ENCODE measurements around the gene ARRB1. TPM values are rescaled to one million over a fixed set of nuclear protein-coding genes. Genes with fewer than 3 reads are reported as not detected.

The ARRB1 gene
- polyA plus RNA-seq, 2 donors = 4.9 to 5.0 TPM

DNA sequence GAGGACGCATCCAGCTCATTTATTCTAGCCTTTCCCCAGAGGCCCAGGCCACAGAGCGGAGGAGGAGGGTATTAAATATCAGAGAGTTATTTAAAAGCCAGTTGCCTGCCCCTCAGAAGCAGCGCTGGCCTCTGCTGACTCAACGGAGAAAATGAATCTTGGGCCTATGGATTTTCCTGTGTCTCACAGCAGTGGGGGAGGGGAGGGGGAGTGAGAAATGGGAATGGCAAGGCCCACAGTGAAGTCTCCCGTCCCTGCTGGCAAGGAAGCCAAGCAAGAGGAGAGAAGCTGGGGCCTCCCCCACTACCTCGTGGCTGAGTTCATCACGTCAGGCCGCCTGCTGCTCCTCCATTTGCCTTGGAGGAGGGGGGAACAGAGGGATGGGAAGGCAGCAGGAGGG lies 115.4 kb downstream of the ARRB1 start:
- Histone ChIP-seq H3K4me1 (ENCODE audit: control insufficient read depth in 2 of 2, insufficient read depth in 2 of 2, low read length in 1 of 2) (peaks cover 3 to 4% of the 10 kb centered on the region in 2 donors), H3K27ac (ENCODE audit: low read depth in 2 of 2, low read length in 1 of 2) (no peak overlapping the region), H3K9me3 (ENCODE audit: control insufficient read depth in 2 of 2, insufficient read depth in 1 of 2, low read depth in 1 of 2, low read length in 1 of 2) (no peaks in the 10 kb centered on the region), H3K4me3 (ENCODE audit: low read depth in 1 of 2, low read length in 2 of 2) (no peak overlapping the region), H3K36me3 (ENCODE audit: control insufficient read depth in 2 of 2, insufficient read depth in 2 of 2, low read length in 1 of 2) (no peaks in the 10 kb centered on the region), H3K27me3 (ENCODE audit: control insufficient read depth in 1 of 2, insufficient read depth in 2 of 2, low read length in 2 of 2) (peaks cover 0 to 8% of the 10 kb centered on the region in 2 donors)
- WGBS, 2 donors = 42 to 53% methylated on average over 8 of the region's 8 CpGs

DNA sequence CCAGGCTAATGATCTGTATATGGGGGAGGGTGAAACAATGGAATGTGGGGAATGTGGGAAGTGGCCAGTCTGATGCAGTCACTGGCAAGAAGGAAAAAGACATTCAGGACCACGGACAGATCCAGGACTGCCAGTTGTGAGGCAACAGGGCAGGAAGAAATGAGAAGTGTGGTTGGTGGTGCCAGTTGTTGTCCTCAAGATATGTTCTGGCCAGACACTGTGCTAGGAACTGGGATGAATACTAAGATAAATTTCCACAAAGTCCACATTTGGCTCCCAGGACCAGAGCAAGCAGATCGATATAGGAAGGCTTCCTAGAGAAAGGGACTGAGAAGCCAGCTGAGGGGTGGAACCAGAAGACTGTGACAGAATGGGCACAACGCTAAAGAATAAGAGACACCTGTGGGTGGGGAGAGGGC lies 117.7 kb downstream of the ARRB1 start:
- no peaks in the 10 kb centered on the region for H3K4me1 ChIP-seq (ENCODE audit: control insufficient read depth in 2 of 2, insufficient read depth in 2 of 2, low read length in 1 of 2)
- no peaks in the 10 kb centered on the region for H3K9me3 ChIP-seq (ENCODE audit: control insufficient read depth in 2 of 2, insufficient read depth in 1 of 2, low read depth in 1 of 2, low read length in 1 of 2)
- H3K27me3 ChIP-seq (ENCODE audit: control insufficient read depth in 1 of 2, insufficient read depth in 2 of 2, low read length in 2 of 2) = no peaks in the 10 kb centered on the region
- 52 to 60% methylated on average over 3 of the region's 3 CpGs for WGBS, 2 donors
- H3K4me3 ChIP-seq (ENCODE audit: low read depth in 1 of 2, low read length in 2 of 2) = no peak overlapping the region
- no peaks in the 10 kb centered on the region for H3K36me3 ChIP-seq (ENCODE audit: control insufficient read depth in 2 of 2, insufficient read depth in 2 of 2, low read length in 1 of 2)
- H3K27ac ChIP-seq (ENCODE audit: low read depth in 2 of 2, low read length in 1 of 2) = no peak overlapping the region

DNA sequence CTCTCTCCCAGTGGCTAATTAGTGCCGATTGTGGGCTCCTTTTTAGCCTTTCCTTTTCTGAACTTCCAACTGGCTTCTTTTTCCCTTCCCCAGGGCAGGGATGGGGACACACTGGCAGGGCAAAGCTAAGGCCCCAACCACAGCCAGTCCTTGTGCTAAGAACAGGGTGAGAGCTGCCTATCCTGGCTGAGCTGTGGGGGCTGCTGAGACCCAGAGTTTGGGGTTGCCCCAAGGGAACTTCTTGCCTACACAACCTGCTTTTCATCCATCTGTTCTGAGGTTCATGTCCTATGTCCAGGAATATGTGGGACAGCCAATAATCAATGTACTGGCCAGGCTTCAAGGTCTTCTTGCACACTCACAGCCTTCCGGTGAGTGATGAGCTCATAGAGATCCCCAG lies 120.8 kb downstream of the ARRB1 start:
- Histone ChIP-seq H3K36me3 (ENCODE audit: control insufficient read depth in 2 of 2, insufficient read depth in 2 of 2, low read length in 1 of 2) (no peaks in the 10 kb centered on the region), H3K4me3 (ENCODE audit: low read depth in 1 of 2, low read length in 2 of 2) (no peak overlapping the region), H3K27me3 (ENCODE audit: control insufficient read depth in 1 of 2, insufficient read depth in 2 of 2, low read length in 2 of 2) (no peaks in the 10 kb centered on the region), H3K4me1 (ENCODE audit: control insufficient read depth in 2 of 2, insufficient read depth in 2 of 2, low read length in 1 of 2) (no peaks in the 10 kb centered on the region), H3K27ac (ENCODE audit: low read depth in 2 of 2, low read length in 1 of 2) (no peak overlapping the region), H3K9me3 (ENCODE audit: control insufficient read depth in 2 of 2, insufficient read depth in 1 of 2, low read depth in 1 of 2, low read length in 1 of 2) (no peaks in the 10 kb centered on the region)
- 66 to 87% methylated on average over 2 of the region's 2 CpGs for WGBS, 2 donors

DNA sequence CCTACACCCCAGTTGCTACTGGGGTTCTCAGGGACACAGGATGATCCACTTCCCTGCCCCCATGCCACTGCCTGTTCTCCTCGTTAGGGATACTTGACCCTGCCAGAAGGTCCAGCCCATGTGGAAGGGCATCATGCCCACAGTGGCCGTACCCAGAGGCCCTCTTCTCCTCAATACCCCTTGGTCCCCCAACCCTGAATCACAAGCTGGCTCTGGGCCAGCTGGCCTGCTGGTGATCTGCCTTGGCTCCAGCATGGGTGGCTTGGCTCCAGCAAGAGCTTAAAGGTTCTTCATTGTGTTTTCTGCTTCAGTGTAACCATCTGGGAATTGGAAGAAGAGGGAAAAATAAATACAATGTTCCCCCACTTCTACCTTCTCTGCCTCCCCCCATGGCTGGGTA lies 122.0 kb downstream of the ARRB1 start:
- no peaks in the 10 kb centered on the region for H3K36me3 ChIP-seq (ENCODE audit: control insufficient read depth in 2 of 2, insufficient read depth in 2 of 2, low read length in 1 of 2)
- H3K27ac ChIP-seq (ENCODE audit: low read depth in 2 of 2, low read length in 1 of 2) = no peak overlapping the region
- no peaks in the 10 kb centered on the region for H3K27me3 ChIP-seq (ENCODE audit: control insufficient read depth in 1 of 2, insufficient read depth in 2 of 2, low read length in 2 of 2)
- no peaks in the 10 kb centered on the region for H3K9me3 ChIP-seq (ENCODE audit: control insufficient read depth in 2 of 2, insufficient read depth in 1 of 2, low read depth in 1 of 2, low read length in 1 of 2)
- H3K4me1 ChIP-seq (ENCODE audit: control insufficient read depth in 2 of 2, insufficient read depth in 2 of 2, low read length in 1 of 2) = no peaks in the 10 kb centered on the region
- H3K4me3 ChIP-seq (ENCODE audit: low read depth in 1 of 2, low read length in 2 of 2) = no peak overlapping the region
- 72 to 85% methylated on average over 2 of the region's 2 CpGs for WGBS, 2 donors

GRCh38 chr11:75225794-75226193 lies 125.7 kb downstream of the ARRB1 start:
- Histone ChIP-seq H3K27ac (ENCODE audit: low read depth in 2 of 2, low read length in 1 of 2) (no peak overlapping the region), H3K36me3 (ENCODE audit: control insufficient read depth in 2 of 2, insufficient read depth in 2 of 2, low read length in 1 of 2) (no peaks in the 10 kb centered on the region), H3K27me3 (ENCODE audit: control insufficient read depth in 1 of 2, insufficient read depth in 2 of 2, low read length in 2 of 2) (no peaks in the 10 kb centered on the region), H3K4me3 (ENCODE audit: low read depth in 1 of 2, low read length in 2 of 2) (no peak overlapping the region), H3K4me1 (ENCODE audit: control insufficient read depth in 2 of 2, insufficient read depth in 2 of 2, low read length in 1 of 2) (no peaks in the 10 kb centered on the region), H3K9me3 (ENCODE audit: control insufficient read depth in 2 of 2, insufficient read depth in 1 of 2, low read depth in 1 of 2, low read length in 1 of 2) (no peaks in the 10 kb centered on the region)
- 63 to 83% methylated on average over 4 of the region's 4 CpGs for WGBS, 2 donors

DNA sequence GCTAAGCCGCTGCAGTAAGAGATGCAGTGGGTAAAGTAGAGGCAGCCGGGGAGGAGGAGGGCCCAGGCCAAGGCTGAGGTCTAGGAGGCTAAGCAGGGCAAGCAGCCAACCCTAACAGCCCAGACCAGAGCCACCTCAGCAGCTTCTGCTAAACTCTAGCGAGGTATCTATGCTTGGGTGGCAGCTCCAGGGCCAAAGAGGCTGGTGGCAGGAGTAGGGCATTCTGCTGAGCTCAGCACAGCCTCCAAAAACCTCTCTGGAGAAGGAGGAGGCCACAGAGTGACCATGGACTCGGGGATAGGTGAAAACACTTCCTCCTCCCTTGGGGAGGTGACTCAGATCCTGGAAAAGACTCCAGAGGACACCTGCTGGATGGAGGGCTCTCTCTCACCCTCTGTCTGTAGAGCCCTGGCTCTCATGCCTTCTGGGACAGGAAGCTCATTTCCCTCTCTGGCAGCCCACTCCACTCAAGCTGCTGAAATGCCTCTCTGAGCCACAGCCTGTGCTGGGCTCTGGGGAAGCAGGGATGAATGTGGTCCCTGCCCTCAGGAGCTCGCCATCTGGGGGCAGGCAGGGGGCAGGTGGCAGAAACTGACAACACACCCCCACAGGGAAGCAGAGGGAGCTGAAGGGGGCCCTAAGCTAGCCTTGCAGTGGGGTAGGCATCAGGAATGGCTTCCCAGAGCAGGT lies 127.4 kb downstream of the ARRB1 start:
- 43 to 44% methylated on average over 5 of the region's 5 CpGs for WGBS, 2 donors
- Histone ChIP-seq H3K27ac (ENCODE audit: low read depth in 2 of 2, low read length in 1 of 2) (no peak overlapping the region), H3K27me3 (ENCODE audit: control insufficient read depth in 1 of 2, insufficient read depth in 2 of 2, low read length in 2 of 2) (no peaks in the 10 kb centered on the region), H3K4me1 (ENCODE audit: control insufficient read depth in 2 of 2, insufficient read depth in 2 of 2, low read length in 1 of 2) (no peaks in the 10 kb centered on the region), H3K36me3 (ENCODE audit: control insufficient read depth in 2 of 2, insufficient read depth in 2 of 2, low read length in 1 of 2) (no peaks in the 10 kb centered on the region), H3K9me3 (ENCODE audit: control insufficient read depth in 2 of 2, insufficient read depth in 1 of 2, low read depth in 1 of 2, low read length in 1 of 2) (no peaks in the 10 kb centered on the region), H3K4me3 (ENCODE audit: low read depth in 1 of 2, low read length in 2 of 2) (no peak overlapping the region)

GRCh38 chr11:75219869-75220268 lies 131.6 kb downstream of the ARRB1 start:
- no peaks in the 10 kb centered on the region for H3K4me1 ChIP-seq (ENCODE audit: control insufficient read depth in 2 of 2, insufficient read depth in 2 of 2, low read length in 1 of 2)
- WGBS, 2 donors = 50 to 56% methylated on average over 2 of the region's 2 CpGs
- no peak overlapping the region for H3K4me3 ChIP-seq (ENCODE audit: low read depth in 1 of 2, low read length in 2 of 2)
- H3K36me3 ChIP-seq (ENCODE audit: control insufficient read depth in 2 of 2, insufficient read depth in 2 of 2, low read length in 1 of 2) = no peaks in the 10 kb centered on the region
- H3K9me3 ChIP-seq (ENCODE audit: control insufficient read depth in 2 of 2, insufficient read depth in 1 of 2, low read depth in 1 of 2, low read length in 1 of 2) = no peaks in the 10 kb centered on the region
- H3K27me3 ChIP-seq (ENCODE audit: control insufficient read depth in 1 of 2, insufficient read depth in 2 of 2, low read length in 2 of 2) = no peaks in the 10 kb centered on the region
- H3K27ac ChIP-seq (ENCODE audit: low read depth in 2 of 2, low read length in 1 of 2) = no peak overlapping the region

GRCh38 chr11:75214843-75215242 lies 136.6 kb downstream of the ARRB1 start:
- H3K27me3 ChIP-seq (ENCODE audit: control insufficient read depth in 1 of 2, insufficient read depth in 2 of 2, low read length in 2 of 2) = no peaks in the 10 kb centered on the region
- no peaks in the 10 kb centered on the region for H3K4me1 ChIP-seq (ENCODE audit: control insufficient read depth in 2 of 2, insufficient read depth in 2 of 2, low read length in 1 of 2)
- no peak overlapping the region for H3K4me3 ChIP-seq (ENCODE audit: low read depth in 1 of 2, low read length in 2 of 2)
- H3K9me3 ChIP-seq (ENCODE audit: control insufficient read depth in 2 of 2, insufficient read depth in 1 of 2, low read depth in 1 of 2, low read length in 1 of 2) = no peaks in the 10 kb centered on the region
- H3K36me3 ChIP-seq (ENCODE audit: control insufficient read depth in 2 of 2, insufficient read depth in 2 of 2, low read length in 1 of 2) = no peaks in the 10 kb centered on the region
- H3K27ac ChIP-seq (ENCODE audit: low read depth in 2 of 2, low read length in 1 of 2) = no peak overlapping the region

DNA sequence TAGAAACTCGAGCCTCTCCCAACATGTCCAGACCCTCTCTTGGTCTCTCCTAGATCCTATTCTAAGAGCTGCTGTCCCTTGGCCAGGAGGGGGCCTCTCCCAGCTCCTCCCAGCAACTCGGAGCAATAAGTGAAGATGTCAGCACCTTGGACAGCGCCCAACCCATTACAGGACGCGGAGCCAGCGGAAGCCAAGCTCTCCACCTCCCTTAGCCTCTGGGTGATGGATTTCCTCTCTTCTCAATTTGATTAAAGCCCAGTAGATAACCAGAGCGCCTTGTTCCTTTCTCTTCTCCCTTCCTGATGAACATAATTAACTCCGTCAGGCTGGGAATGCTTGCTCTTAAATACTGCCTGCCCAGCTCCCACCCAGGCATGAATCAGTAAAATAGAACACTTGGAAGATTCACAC lies 137.0 kb downstream of the ARRB1 start:
- Histone ChIP-seq H3K27ac (ENCODE audit: low read depth in 2 of 2, low read length in 1 of 2) (no peak overlapping the region), H3K4me3 (ENCODE audit: low read depth in 1 of 2, low read length in 2 of 2) (no peak overlapping the region), H3K4me1 (ENCODE audit: control insufficient read depth in 2 of 2, insufficient read depth in 2 of 2, low read length in 1 of 2) (no peaks in the 10 kb centered on the region), H3K36me3 (ENCODE audit: control insufficient read depth in 2 of 2, insufficient read depth in 2 of 2, low read length in 1 of 2) (no peaks in the 10 kb centered on the region), H3K9me3 (ENCODE audit: control insufficient read depth in 2 of 2, insufficient read depth in 1 of 2, low read depth in 1 of 2, low read length in 1 of 2) (no peaks in the 10 kb centered on the region), H3K27me3 (ENCODE audit: control insufficient read depth in 1 of 2, insufficient read depth in 2 of 2, low read length in 2 of 2) (no peaks in the 10 kb centered on the region)
- 4 to 5% methylated on average over 8 of the region's 8 CpGs for WGBS, 2 donors
